Fibroblast of lung (primary cell): ENCODE data around the gene GRIK2. TPM values are rescaled to one million over a fixed set of nuclear protein-coding genes. Genes with fewer than 3 reads are reported as not detected.

ENCODE experiments used
- DNase-seq, 2 donors: peaks; one replicate each; pipeline versions ENCODE4 v3.0.0 to v3.0.0-alpha.2; 2010; ENCODE audit warnings: low read depth in 2 of 2
- H2AFZ ChIP-seq: 2 replicates; pipeline ENCODE4 v1.5.1; 2012; ENCODE audit warnings: low read length, control low read depth, inconsistent platforms
- H3K27ac ChIP-seq: 2 replicates; pipeline ENCODE4 v1.5.1; 2011; ENCODE audit warnings: low read length, control low read depth; ENCODE audit not compliant: insufficient read depth
- H3K27me3 ChIP-seq: 2 replicates; pipeline ENCODE4 v1.5.1; 2011; ENCODE audit warnings: mild to moderate bottlenecking, low read length; ENCODE audit not compliant: control insufficient read depth, insufficient read depth
- H3K36me3 ChIP-seq: 2 replicates; pipeline ENCODE4 v1.5.1; 2011; ENCODE audit warnings: low read length; ENCODE audit not compliant: control insufficient read depth, insufficient read depth
- H3K4me1 ChIP-seq: 2 replicates; pipeline ENCODE4 v1.5.1; 2011; ENCODE audit warnings: low read length; ENCODE audit not compliant: control insufficient read depth, insufficient read depth; ENCODE audit errors: extremely low read depth
- H3K4me2 ChIP-seq: 2 replicates; pipeline ENCODE4 v1.5.1; 2011; ENCODE audit warnings: low read length, control low read depth; ENCODE audit not compliant: insufficient read depth; ENCODE audit errors: extremely low read depth
- H3K4me3 ChIP-seq, 4 experiments: fragments of 200-600 bp in 1 of 4; sonication (generic) in 1 of 4; replicated peaks in 1 of 4; 2 replicates each; pipeline ENCODE4 v1.5.1; 2011 to 2016; ENCODE audit warnings: low read length in 4 of 4, low read depth in 3 of 4, mild to moderate bottlenecking in 3 of 4, control low read depth in 2 of 4, inconsistent platforms in 1 of 4, mixed read lengths in 1 of 4; ENCODE audit not compliant: insufficient read depth in 1 of 4; ENCODE audit errors: control extremely low read depth in 1 of 4
- H3K79me2 ChIP-seq: 2 replicates; pipeline ENCODE4 v1.5.1; 2012; ENCODE audit warnings: mild to moderate bottlenecking, low read length, inconsistent platforms; ENCODE audit not compliant: control insufficient read depth, insufficient read depth
- H3K9ac ChIP-seq: 2 replicates; pipeline ENCODE4 v1.5.1; 2011; ENCODE audit warnings: mild to moderate bottlenecking, low read length, control low read depth; ENCODE audit not compliant: insufficient read depth
- H3K9me3 ChIP-seq: 2 replicates; pipeline ENCODE4 v1.5.1; 2012; ENCODE audit warnings: low read depth, low read length; ENCODE audit not compliant: control insufficient read depth, insufficient read depth
- H4K20me1 ChIP-seq: 2 replicates; pipeline ENCODE4 v1.5.1; 2011; ENCODE audit warnings: low read length; ENCODE audit not compliant: control insufficient read depth, insufficient read depth; ENCODE audit errors: extremely low read depth
- CTCF ChIP-seq, 2 donors: IDR thresholded peaks in 1 of 2; conservative IDR thresholded peaks in 1 of 2; 1 replicate in 1 of 2; 2 replicates in 1 of 2; pipeline ENCODE4 v1.5.1; 2011 to 2012; ENCODE audit warnings: low read length in 2 of 2, control low read depth in 1 of 2, inconsistent platforms in 1 of 2, low read depth in 1 of 2, mild to moderate bottlenecking in 1 of 2
- EZH2 ChIP-seq: IDR thresholded peaks from 2 replicates; pipeline ENCODE4 v1.5.1; 2012; ENCODE audit warnings: low read length, control low read depth, mild to moderate bottlenecking; ENCODE audit errors: missing control alignments
- polyA plus RNA-seq, 2 donors: library from polyadenylated mRNA; depleted of rRNA in 1 of 2; stranded (reverse) in 1 of 2; unstranded in 1 of 2; fragments of >200 nt; gene quantifications; 2 replicates each; pipeline ENCODE4 v1.2.1, GENCODE V29; 2011 to 2012; ENCODE audit warnings: missing spikeins in 1 of 2
- total RNA-seq: library from RNA; depleted of rRNA; stranded (reverse); fragments of >200 nt; gene quantifications from 2 replicates; pipeline ENCODE4 v1.2.1, GENCODE V29; 2014

Gene GRIK2
- total and polyA plus RNA-seq, 2 donors (not counting 1 experiment from before 2014, with no cell fraction given) = 0.33 to 0.40 TPM

- H3K27ac ChIP-seq = no peak overlapping the region
- no peak for DNase-seq
- no peak overlapping the region for H2AFZ ChIP-seq
- no peaks in the 10 kb centered on the region for H3K27me3 ChIP-seq
- no peak overlapping the region for H3K9ac ChIP-seq
- H4K20me1 ChIP-seq = no peaks in the 10 kb centered on the region
- no peaks in the 10 kb centered on the region for H3K79me2 ChIP-seq
- no peak overlapping the region for H3K4me2 ChIP-seq
- no peak overlapping the region for H3K4me3 ChIP-seq
- H3K9me3 ChIP-seq = no peaks in the 10 kb centered on the region
- TF ChIP-seq CTCF (conservative IDR thresholded peaks at IDR 0.05 in 1 of 2, IDR thresholded peaks at IDR 0.05 in 1 of 2; ENCODE audit: low read depth in 1 of 2, low read length in 2 of 2) = no peak
- no peak for TF ChIP-seq EZH2
- no peaks in the 10 kb centered on the region for H3K36me3 ChIP-seq
- no peaks in the 10 kb centered on the region for H3K4me1 ChIP-seq
These were observed 629.3 kb downstream of the GRIK2 start for GRCh38 chr6:102022803-102023202.

GRCh38 chr6:102023977-102024657 lies 630.6 kb downstream of the GRIK2 start:
- TF ChIP-seq EZH2 (no peak), CTCF (conservative IDR thresholded peaks at IDR 0.05 in 1 of 2, IDR thresholded peaks at IDR 0.05 in 1 of 2; ENCODE audit: low read depth in 1 of 2, low read length in 2 of 2) (no peak)
- H3K36me3 ChIP-seq = no peaks in the 10 kb centered on the region
- H3K9me3 ChIP-seq = no peaks in the 10 kb centered on the region
- no peak overlapping the region for H3K9ac ChIP-seq
- no peaks in the 10 kb centered on the region for H3K79me2 ChIP-seq
- H3K4me3 ChIP-seq = no peak overlapping the region
- H3K4me2 ChIP-seq = no peak overlapping the region
- no peaks in the 10 kb centered on the region for H3K4me1 ChIP-seq
- no peaks in the 10 kb centered on the region for H4K20me1 ChIP-seq
- no peak overlapping the region for H2AFZ ChIP-seq
- H3K27me3 ChIP-seq = no peaks in the 10 kb centered on the region
- no peak overlapping the region for H3K27ac ChIP-seq
- DNase-seq = no peak

- Histone ChIP-seq H3K9ac (no peak overlapping the region), H2AFZ (no peak overlapping the region), H3K27me3 (no peaks in the 10 kb centered on the region), H3K36me3 (no peaks in the 10 kb centered on the region), H3K79me2 (no peaks in the 10 kb centered on the region), H3K4me2 (no peak overlapping the region), H4K20me1 (no peaks in the 10 kb centered on the region), H3K9me3 (no peaks in the 10 kb centered on the region), H3K27ac (no peak overlapping the region), H3K4me3 (no peak overlapping the region), H3K4me1 (no peaks in the 10 kb centered on the region)
- no peak for TF ChIP-seq EZH2
- TF ChIP-seq CTCF (conservative IDR thresholded peaks at IDR 0.05 in 1 of 2, IDR thresholded peaks at IDR 0.05 in 1 of 2; ENCODE audit: low read depth in 1 of 2, low read length in 2 of 2) = no peak
- DNase-seq = no peak
These were observed 633.1 kb downstream of the GRIK2 start for GRCh38 chr6:102026649-102027048.
